Stomach smooth muscle (tissue), 2 donors: ENCODE measurements around the gene KDM5A.

Experiments
- H3K27ac ChIP-seq: one replicate; pipeline ENCODE4 v1.7.0; 2013; ENCODE audit warnings: mild to moderate bottlenecking, low read length, inconsistent platforms
- H3K27me3 ChIP-seq, 2 donors: one replicate each; pipeline ENCODE4 v1.7.0; 2013; ENCODE audit warnings: low read length in 2 of 2; ENCODE audit not compliant: insufficient read depth in 2 of 2, control insufficient read depth in 1 of 2
- H3K36me3 ChIP-seq, 2 donors: one replicate each; pipeline ENCODE4 v1.7.0; 2013; ENCODE audit warnings: low read length in 2 of 2; ENCODE audit not compliant: control insufficient read depth in 2 of 2, insufficient read depth in 2 of 2
- H3K4me1 ChIP-seq: one replicate; pipeline ENCODE4 v1.7.0; 2013; ENCODE audit warnings: low read length; ENCODE audit not compliant: control insufficient read depth, insufficient read depth
- H3K4me3 ChIP-seq, 2 donors: one replicate each; pipeline ENCODE4 v1.7.0; 2013; ENCODE audit warnings: low read length in 2 of 2
- H3K9ac ChIP-seq, 2 donors: one replicate each; pipeline ENCODE4 v1.7.0; 2013; ENCODE audit warnings: low read length in 2 of 2, mild to moderate bottlenecking in 1 of 2
- H3K9me3 ChIP-seq, 2 donors: one replicate each; pipeline ENCODE4 v1.7.0; 2013; ENCODE audit warnings: low read length in 2 of 2; ENCODE audit not compliant: control insufficient read depth in 2 of 2
- donor health status: healthy.
- donor health status: Pancreatic carcinoma.

KDM5A gene

DNA sequence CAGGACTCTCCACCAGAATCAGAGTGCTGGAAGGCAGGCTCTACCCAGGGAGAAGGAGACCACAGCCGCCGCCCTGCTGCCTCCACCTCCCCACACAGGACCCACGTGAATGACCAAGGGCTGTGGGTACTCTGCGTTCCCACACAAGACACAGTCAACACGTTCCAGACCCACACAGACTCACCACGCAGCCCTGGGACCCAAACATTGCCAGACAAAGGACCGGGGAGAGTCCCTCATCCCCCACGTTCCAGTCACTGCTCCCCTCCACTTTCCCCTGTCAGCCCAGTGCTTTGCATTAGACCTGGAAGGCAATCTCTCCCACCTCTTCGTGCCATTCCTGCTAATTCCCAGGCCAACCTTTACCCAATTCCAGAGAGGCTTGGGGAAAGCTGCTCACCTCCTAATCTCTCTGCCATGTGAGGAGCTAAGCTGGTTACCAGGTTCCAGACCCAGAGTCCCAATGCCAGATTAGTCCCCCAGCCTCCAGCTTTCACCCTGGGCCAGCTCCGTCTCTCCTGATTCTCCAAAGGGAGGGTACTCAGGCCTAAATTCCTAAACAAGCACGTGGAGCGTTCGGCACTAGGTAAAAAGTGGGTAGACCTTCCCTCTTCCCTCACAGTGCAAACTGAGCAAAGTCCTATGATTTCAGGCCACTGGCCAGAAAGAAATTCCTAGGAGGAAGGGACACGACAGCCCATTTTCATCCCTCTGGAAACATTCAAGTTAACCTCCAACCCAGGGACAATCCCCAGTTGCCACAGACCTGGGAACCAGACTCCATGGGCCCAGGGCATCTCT, 131.4 kb downstream of the KDM5A start:
- H3K4me1 ChIP-seq = no peaks in the 10 kb centered on the region
- H3K9me3 ChIP-seq = no peaks in the 10 kb centered on the region
- H3K4me3 ChIP-seq = no peak overlapping the region
- H3K9ac ChIP-seq = no peak overlapping the region
- H3K27me3 ChIP-seq = peaks cover 24 to 38% of the 10 kb centered on the region in 2 donors
- no peaks in the 10 kb centered on the region for H3K36me3 ChIP-seq
- no peak overlapping the region for H3K27ac ChIP-seq

DNA sequence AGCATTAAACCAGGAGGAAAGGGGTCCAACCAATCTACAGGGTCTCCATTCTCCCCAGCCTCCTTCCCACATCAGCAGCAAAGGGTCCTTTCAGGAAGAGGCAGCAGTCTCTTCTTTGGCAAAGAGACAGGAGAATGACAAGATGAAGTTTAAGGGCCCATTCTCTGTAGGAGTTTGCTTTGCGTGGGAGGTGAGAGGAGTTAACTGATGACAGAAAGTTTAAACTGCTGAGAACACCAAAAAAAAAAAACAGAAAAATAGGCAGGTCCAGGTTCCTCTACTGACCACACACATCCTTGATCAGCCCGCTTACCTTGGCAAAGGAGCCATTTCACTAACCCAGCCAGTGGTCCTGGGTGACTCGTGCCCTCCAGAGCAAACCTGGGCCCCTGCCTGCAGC, 132.2 kb downstream of the KDM5A start:
- Histone ChIP-seq H3K27me3 (peaks cover 24 to 38% of the 10 kb centered on the region in 2 donors), H3K36me3 (no peaks in the 10 kb centered on the region), H3K9ac (no peak overlapping the region), H3K4me1 (no peaks in the 10 kb centered on the region), H3K4me3 (no peak overlapping the region), H3K27ac (no peak overlapping the region), H3K9me3 (no peaks in the 10 kb centered on the region)

- H3K4me1 ChIP-seq = no peaks in the 10 kb centered on the region
- no peaks in the 10 kb centered on the region for H3K9me3 ChIP-seq
- no peak overlapping the region for H3K4me3 ChIP-seq
- no peaks in the 10 kb centered on the region for H3K36me3 ChIP-seq
- H3K27me3 ChIP-seq = peaks cover 24 to 34% of the 10 kb centered on the region in 2 donors
- H3K9ac ChIP-seq = no peak overlapping the region
- no peak overlapping the region for H3K27ac ChIP-seq
Measured at GRCh38 chr12:256225-256624, 132.9 kb downstream of the KDM5A start.

GRCh38 chr12:254912-255311, 134.2 kb downstream of the KDM5A start:
- no peaks in the 10 kb centered on the region for H3K36me3 ChIP-seq
- H3K27me3 ChIP-seq = peaks cover 19 to 25% of the 10 kb centered on the region in 2 donors
- no peaks in the 10 kb centered on the region for H3K4me1 ChIP-seq
- H3K9me3 ChIP-seq = no peaks in the 10 kb centered on the region
- H3K27ac ChIP-seq = no peak overlapping the region
- no peak overlapping the region for H3K9ac ChIP-seq
- no peak overlapping the region for H3K4me3 ChIP-seq

DNA sequence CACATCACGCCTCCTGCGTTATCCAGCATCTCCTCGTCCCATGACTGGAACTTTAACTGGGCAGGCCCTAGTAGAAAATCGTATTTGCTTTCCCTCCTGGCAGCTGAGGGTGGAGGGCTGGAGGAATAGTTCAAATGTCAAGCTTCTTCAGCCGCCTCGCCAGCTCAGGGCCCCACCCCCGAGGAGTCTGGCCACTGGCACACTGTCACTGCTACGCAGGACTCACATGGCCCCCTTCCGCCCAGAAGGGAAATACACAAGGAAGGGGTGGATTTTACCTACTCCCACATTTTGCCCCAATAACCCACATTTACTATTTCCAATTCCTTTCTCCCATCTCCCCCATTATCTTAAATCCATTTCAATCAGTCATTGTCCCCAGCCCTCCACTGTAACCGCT, 135.1 kb downstream of the KDM5A start:
- no peak overlapping the region for H3K9ac ChIP-seq
- H3K27me3 ChIP-seq = peaks cover 19 to 25% of the 10 kb centered on the region in 2 donors
- H3K4me1 ChIP-seq = no peaks in the 10 kb centered on the region
- H3K4me3 ChIP-seq = no peak overlapping the region
- no peak overlapping the region for H3K27ac ChIP-seq
- H3K36me3 ChIP-seq = no peaks in the 10 kb centered on the region
- H3K9me3 ChIP-seq = no peaks in the 10 kb centered on the region

- Histone ChIP-seq H3K27ac (no peak overlapping the region), H3K9ac (no peak overlapping the region), H3K27me3 (peaks cover 19 to 22% of the 10 kb centered on the region in 2 donors), H3K4me1 (no peaks in the 10 kb centered on the region), H3K4me3 (no peak overlapping the region), H3K9me3 (peaks cover 0 to under 1% of the 10 kb centered on the region in 2 donors), H3K36me3 (no peaks in the 10 kb centered on the region)
Measured at GRCh38 chr12:253116-253831, 135.8 kb downstream of the KDM5A start.

DNA sequence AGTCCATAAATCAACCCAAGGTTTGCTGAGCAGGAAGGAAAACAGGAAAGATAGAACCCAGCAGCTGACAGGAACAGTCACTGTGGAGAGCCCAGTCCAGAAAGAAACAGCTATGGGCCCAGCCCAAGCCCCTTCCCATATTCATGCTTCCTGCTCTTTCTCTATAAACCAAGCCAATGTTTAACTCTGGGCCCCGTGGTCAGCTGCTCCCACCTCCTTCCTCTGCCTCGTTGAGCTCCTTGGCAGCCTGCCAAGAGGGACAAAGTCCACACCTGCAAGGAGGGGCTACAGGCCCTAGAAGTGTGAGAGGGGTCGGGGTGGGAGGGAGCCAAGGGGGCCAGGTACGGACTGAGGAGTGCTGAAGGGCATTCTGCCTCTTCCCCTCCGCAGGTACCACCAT, 136.5 kb downstream of the KDM5A start:
- Histone ChIP-seq H3K9me3 (peaks cover 0 to 3% of the 10 kb centered on the region in 2 donors), H3K4me1 (no peaks in the 10 kb centered on the region), H3K36me3 (no peaks in the 10 kb centered on the region), H3K4me3 (no peak overlapping the region), H3K27me3 (peaks cover 14 to 18% of the 10 kb centered on the region in 2 donors), H3K27ac (no peak overlapping the region), H3K9ac (no peak overlapping the region)

DNA sequence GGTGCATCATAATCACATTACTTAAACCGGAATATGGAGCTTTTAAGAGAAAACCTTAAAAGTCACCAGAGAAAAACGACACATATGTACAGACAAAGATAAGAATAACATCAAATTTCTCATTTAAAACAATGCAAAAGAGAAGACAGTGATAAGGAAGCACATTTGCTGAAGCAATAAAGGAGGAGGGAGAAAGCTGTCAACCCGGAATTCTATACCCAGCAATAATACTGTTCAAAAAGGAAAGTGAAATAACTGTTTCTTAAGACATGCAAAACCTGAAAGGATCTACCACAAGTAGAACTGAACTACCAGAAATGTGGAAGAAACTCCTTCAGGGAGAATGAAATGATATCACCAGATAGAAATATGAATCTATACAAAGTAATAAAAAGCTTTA, 141.8 kb downstream of the KDM5A start:
- Histone ChIP-seq H3K36me3 (no peaks in the 10 kb centered on the region), H3K4me3 (no peak overlapping the region), H3K27me3 (peaks cover 0 to 3% of the 10 kb centered on the region in 2 donors), H3K4me1 (no peaks in the 10 kb centered on the region), H3K27ac (no peak overlapping the region), H3K9me3 (peaks cover 0 to 3% of the 10 kb centered on the region in 2 donors), H3K9ac (no peak overlapping the region)

GRCh38 chr12:243381-243780, 145.7 kb downstream of the KDM5A start:
- H3K36me3 ChIP-seq = no peaks in the 10 kb centered on the region
- no peaks in the 10 kb centered on the region for H3K4me1 ChIP-seq
- no peak overlapping the region for H3K4me3 ChIP-seq
- no peak overlapping the region for H3K9ac ChIP-seq
- H3K9me3 ChIP-seq = peaks cover 0 to 3% of the 10 kb centered on the region in 2 donors
- no peak overlapping the region for H3K27ac ChIP-seq
- H3K27me3 ChIP-seq = peaks cover 0 to 5% of the 10 kb centered on the region in 2 donors

- Histone ChIP-seq H3K4me1 (no peaks in the 10 kb centered on the region), H3K27me3 (peaks cover 0 to 5% of the 10 kb centered on the region in 2 donors), H3K27ac (no peak overlapping the region), H3K36me3 (no peaks in the 10 kb centered on the region), H3K4me3 (no peak overlapping the region), H3K9ac (no peak overlapping the region), H3K9me3 (no peaks in the 10 kb centered on the region)
Measured at GRCh38 chr12:242496-242895, 146.6 kb downstream of the KDM5A start.

GRCh38 chr12:241266-241665, 147.9 kb downstream of the KDM5A start:
- no peak overlapping the region for H3K9ac ChIP-seq
- H3K9me3 ChIP-seq = no peaks in the 10 kb centered on the region
- H3K27ac ChIP-seq = no peak overlapping the region
- H3K4me3 ChIP-seq = no peak overlapping the region
- no peaks in the 10 kb centered on the region for H3K4me1 ChIP-seq
- no peaks in the 10 kb centered on the region for H3K36me3 ChIP-seq
- peaks cover 0 to 5% of the 10 kb centered on the region in 2 donors for H3K27me3 ChIP-seq
